C4-2B (cell line): ENCODE measurements around the gene ACP7.

ENCODE experiments used
- CTCF ChIP-seq: fragments of 450-650 bp; conservative IDR thresholded peaks from 2 replicates; pipeline ENCODE4 v1.5.1; 2017; ENCODE audit warnings: mild to moderate bottlenecking
- ZFX ChIP-seq: fragments of 450-650 bp; IDR thresholded peaks from 2 replicates; pipeline ENCODE4 v1.6.1; 2017

GRCh38 chr19:39125199-39125553 lies 41.0 kb downstream of the ACP7 start:
- TF ChIP-seq CTCF (no peak), ZFX (no peak)
